OCI-LY1 (cell line): ENCODE measurements around the gene TRIM34.

ENCODE experiments used
- EZH2 ChIP-seq: fragments of 200-600 bp; sonication (generic), shearing (Covaris generic); IDR thresholded peaks from 2 replicates; pipeline ENCODE4 v1.8.0; 2017; ENCODE audit warnings: borderline replicate concordance, mixed run types, mild to moderate bottlenecking, antibody characterized with exemption, low read length, moderate library complexity, mixed read lengths
- TF ChIP-seq, protein P1 (sequence below): fragments of 200-600 bp; sonication (generic), shearing (Covaris generic); IDR thresholded peaks from 2 replicates; pipeline ENCODE4 v1.5.1; 2017; ENCODE audit warnings: mild to moderate bottlenecking, antibody characterized with exemption, low read length, moderate library complexity, mixed read lengths

- TF ChIP-seq, protein P1, sequence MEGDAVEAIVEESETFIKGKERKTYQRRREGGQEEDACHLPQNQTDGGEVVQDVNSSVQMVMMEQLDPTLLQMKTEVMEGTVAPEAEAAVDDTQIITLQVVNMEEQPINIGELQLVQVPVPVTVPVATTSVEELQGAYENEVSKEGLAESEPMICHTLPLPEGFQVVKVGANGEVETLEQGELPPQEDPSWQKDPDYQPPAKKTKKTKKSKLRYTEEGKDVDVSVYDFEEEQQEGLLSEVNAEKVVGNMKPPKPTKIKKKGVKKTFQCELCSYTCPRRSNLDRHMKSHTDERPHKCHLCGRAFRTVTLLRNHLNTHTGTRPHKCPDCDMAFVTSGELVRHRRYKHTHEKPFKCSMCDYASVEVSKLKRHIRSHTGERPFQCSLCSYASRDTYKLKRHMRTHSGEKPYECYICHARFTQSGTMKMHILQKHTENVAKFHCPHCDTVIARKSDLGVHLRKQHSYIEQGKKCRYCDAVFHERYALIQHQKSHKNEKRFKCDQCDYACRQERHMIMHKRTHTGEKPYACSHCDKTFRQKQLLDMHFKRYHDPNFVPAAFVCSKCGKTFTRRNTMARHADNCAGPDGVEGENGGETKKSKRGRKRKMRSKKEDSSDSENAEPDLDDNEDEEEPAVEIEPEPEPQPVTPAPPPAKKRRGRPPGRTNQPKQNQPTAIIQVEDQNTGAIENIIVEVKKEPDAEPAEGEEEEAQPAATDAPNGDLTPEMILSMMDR: no peak
- TF ChIP-seq EZH2: no peak
These were observed at the start of gene TRIM34 for GRCh38 chr11:5624489-5625279.
